Endodermal cell (in vitro differentiated cells): ENCODE data around the gene KCNJ16. TPM values are rescaled to one million over a fixed set of nuclear protein-coding genes. Genes with fewer than 3 reads are reported as not detected.
A peak's percentile ranks its signal among the peaks of the same experiment; 100 is the strongest.

Experiments used
- DNase-seq: peaks from one replicate; pipeline ENCODE4 v3.0.0-alpha.2; 2017
- H3K27ac ChIP-seq: 2 replicates; pipeline ENCODE4 v1.5.1; 2013; ENCODE audit warnings: mild to moderate bottlenecking, low read depth, low read length, moderate library complexity
- H3K27me3 ChIP-seq: 2 replicates; pipeline ENCODE4 v1.6.1; 2013; ENCODE audit warnings: mild to moderate bottlenecking, low read length, moderate library complexity; ENCODE audit not compliant: insufficient read depth, control insufficient read depth, poor library complexity, severe bottlenecking
- H3K36me3 ChIP-seq: 2 replicates; pipeline ENCODE4 v1.7.0; 2013; ENCODE audit warnings: mild to moderate bottlenecking, low read length, moderate library complexity; ENCODE audit not compliant: control insufficient read depth, insufficient read depth
- H3K4me1 ChIP-seq: one replicate; pipeline ENCODE4 v1.7.0; 2013; ENCODE audit warnings: low read length; ENCODE audit not compliant: control insufficient read depth, insufficient read depth
- H3K4me3 ChIP-seq: 2 replicates; pipeline ENCODE4 v1.5.1; 2013; ENCODE audit warnings: mild to moderate bottlenecking, low read length, moderate library complexity
- H3K9ac ChIP-seq: 2 replicates; pipeline ENCODE4 v1.6.1; 2013; ENCODE audit warnings: mild to moderate bottlenecking, low read length, moderate library complexity; ENCODE audit not compliant: poor library complexity, severe bottlenecking; ENCODE audit errors: extremely low read depth
- H3K9me3 ChIP-seq: 2 replicates; pipeline ENCODE4 v1.6.1; 2013; ENCODE audit warnings: mild to moderate bottlenecking, low read length, moderate library complexity; ENCODE audit not compliant: control insufficient read depth
- H3K27ac Mint-ChIP-seq: 2 replicates; pipeline ENCODE4 v1.8.0; 2020; ENCODE audit warnings: mixed read lengths
- H3K27me3 Mint-ChIP-seq: 2 replicates; pipeline ENCODE4 v1.8.0; 2021; ENCODE audit warnings: mild to moderate bottlenecking, mixed read lengths; ENCODE audit not compliant: insufficient read depth
- H3K36me3 Mint-ChIP-seq: 2 replicates; pipeline ENCODE4 v1.8.0; 2020; ENCODE audit warnings: low read depth, mixed read lengths
- H3K4me1 Mint-ChIP-seq: 2 replicates; pipeline ENCODE4 v1.8.0; 2020; ENCODE audit warnings: mixed read lengths
- H3K4me3 Mint-ChIP-seq: 2 replicates; pipeline ENCODE4 v1.8.0; 2020; ENCODE audit warnings: mild to moderate bottlenecking, moderate library complexity, mixed read lengths
- H3K9me3 Mint-ChIP-seq: 2 replicates; pipeline ENCODE4 v1.8.0; 2020; ENCODE audit warnings: mild to moderate bottlenecking, mixed read lengths
- WGBS, 2 experiments: methylation state at CpG; one replicate each; pipeline versions ENCODE4 v1.1.5 to v1.1.7; 2013; ENCODE audit warnings: missing lambda C conversion rate in 2 of 2, mixed read lengths in 1 of 2; ENCODE audit not compliant: insufficient coverage in 1 of 2, insufficient read length in 1 of 2; 5-methylcytosine and 5-hydroxymethylcytosine counted together
- total RNA-seq, 2 donors: library from RNA; stranded (reverse); fragmentation: NEBNext Ultra II Directional in 1 of 2; extraction: Animal tissue kit (Norgen Biotek cat#: 25700) in 1 of 2; gene quantifications; 2 replicates in 1 of 2; 3 replicates in 1 of 2; pipeline ENCODE4 v1.2.1, GENCODE V29; 2021
- TF ChIP-seq, protein P1 (sequence below): fragments of 200-600 bp; sonication (generic); conservative IDR thresholded peaks from 2 replicates; pipeline ENCODE4 v1.5.0; 2021; ENCODE audit warnings: antibody characterized with exemption, mild to moderate bottlenecking

The KCNJ16 gene
- total RNA-seq, 2 donors from 2014 or later, result 0.68 to 1.5 TPM

GRCh38 chr17:70100983-70101382, 26.0 kb downstream of the KCNJ16 start:
- H3K27ac ChIP-seq, result no peak overlapping the region
- Mint-ChIP-seq H3K4me1 (no peaks in the 10 kb centered on the region), H3K9me3 (peaks cover 9% of the 10 kb centered on the region), H3K27me3 (peaks cover 8% of the 10 kb centered on the region), H3K36me3 (peaks cover 3% of the 10 kb centered on the region), H3K4me3 (no peak overlapping the region), H3K27ac (no peak overlapping the region)
- H3K36me3 ChIP-seq, result no peaks in the 10 kb centered on the region
- TF ChIP-seq, protein P1, sequence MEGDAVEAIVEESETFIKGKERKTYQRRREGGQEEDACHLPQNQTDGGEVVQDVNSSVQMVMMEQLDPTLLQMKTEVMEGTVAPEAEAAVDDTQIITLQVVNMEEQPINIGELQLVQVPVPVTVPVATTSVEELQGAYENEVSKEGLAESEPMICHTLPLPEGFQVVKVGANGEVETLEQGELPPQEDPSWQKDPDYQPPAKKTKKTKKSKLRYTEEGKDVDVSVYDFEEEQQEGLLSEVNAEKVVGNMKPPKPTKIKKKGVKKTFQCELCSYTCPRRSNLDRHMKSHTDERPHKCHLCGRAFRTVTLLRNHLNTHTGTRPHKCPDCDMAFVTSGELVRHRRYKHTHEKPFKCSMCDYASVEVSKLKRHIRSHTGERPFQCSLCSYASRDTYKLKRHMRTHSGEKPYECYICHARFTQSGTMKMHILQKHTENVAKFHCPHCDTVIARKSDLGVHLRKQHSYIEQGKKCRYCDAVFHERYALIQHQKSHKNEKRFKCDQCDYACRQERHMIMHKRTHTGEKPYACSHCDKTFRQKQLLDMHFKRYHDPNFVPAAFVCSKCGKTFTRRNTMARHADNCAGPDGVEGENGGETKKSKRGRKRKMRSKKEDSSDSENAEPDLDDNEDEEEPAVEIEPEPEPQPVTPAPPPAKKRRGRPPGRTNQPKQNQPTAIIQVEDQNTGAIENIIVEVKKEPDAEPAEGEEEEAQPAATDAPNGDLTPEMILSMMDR, result peak; percentile 33
- peaks cover 10% of the 10 kb centered on the region for H3K9me3 ChIP-seq
- DNase-seq, result no peak
- no peak overlapping the region for H3K4me3 ChIP-seq
- H3K4me1 ChIP-seq, result no peaks in the 10 kb centered on the region
- H3K9ac ChIP-seq, result no peak overlapping the region
- H3K27me3 ChIP-seq, result no peaks in the 10 kb centered on the region
- WGBS, 2 experiments, result 100% methylated on average over 1 of the region's 1 CpG; no CpG with 5 or more reads in 1 of the 2 experiments

DNA sequence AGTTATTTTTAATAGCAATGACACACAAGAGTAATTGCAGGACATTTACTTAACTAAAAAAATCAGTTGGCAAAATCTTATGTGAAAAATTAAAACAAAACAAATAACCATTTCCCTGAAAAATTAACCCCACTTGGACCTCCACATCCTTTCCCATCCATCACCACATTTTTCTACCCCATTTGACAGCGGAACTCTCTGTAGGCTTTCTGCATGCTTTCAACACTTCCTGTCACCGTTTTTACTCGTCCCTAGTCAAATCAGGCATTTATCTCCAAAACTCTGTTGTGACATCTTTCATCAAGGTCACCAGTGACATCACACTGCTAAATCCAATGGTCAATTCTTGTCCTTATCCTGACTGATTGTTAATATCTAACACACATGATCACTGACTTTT, 27.5 kb downstream of the KCNJ16 start:
- Histone ChIP-seq H3K9me3 (peaks cover 10% of the 10 kb centered on the region), H3K36me3 (no peaks in the 10 kb centered on the region), H3K4me3 (no peak overlapping the region), H3K27me3 (no peaks in the 10 kb centered on the region), H3K4me1 (no peaks in the 10 kb centered on the region), H3K9ac (no peak overlapping the region), H3K27ac (no peak overlapping the region)
- WGBS, 2 experiments, result 84 to 97% methylated on average over 3 of the region's 3 CpGs
- Mint-ChIP-seq H3K9me3 (peaks cover 9% of the 10 kb centered on the region), H3K27me3 (peaks cover 8% of the 10 kb centered on the region), H3K36me3 (peaks cover 3% of the 10 kb centered on the region), H3K4me3 (no peak overlapping the region), H3K27ac (no peak overlapping the region), H3K4me1 (no peaks in the 10 kb centered on the region)
- DNase-seq, result no peak
- TF ChIP-seq, protein P1, result no peak

DNA sequence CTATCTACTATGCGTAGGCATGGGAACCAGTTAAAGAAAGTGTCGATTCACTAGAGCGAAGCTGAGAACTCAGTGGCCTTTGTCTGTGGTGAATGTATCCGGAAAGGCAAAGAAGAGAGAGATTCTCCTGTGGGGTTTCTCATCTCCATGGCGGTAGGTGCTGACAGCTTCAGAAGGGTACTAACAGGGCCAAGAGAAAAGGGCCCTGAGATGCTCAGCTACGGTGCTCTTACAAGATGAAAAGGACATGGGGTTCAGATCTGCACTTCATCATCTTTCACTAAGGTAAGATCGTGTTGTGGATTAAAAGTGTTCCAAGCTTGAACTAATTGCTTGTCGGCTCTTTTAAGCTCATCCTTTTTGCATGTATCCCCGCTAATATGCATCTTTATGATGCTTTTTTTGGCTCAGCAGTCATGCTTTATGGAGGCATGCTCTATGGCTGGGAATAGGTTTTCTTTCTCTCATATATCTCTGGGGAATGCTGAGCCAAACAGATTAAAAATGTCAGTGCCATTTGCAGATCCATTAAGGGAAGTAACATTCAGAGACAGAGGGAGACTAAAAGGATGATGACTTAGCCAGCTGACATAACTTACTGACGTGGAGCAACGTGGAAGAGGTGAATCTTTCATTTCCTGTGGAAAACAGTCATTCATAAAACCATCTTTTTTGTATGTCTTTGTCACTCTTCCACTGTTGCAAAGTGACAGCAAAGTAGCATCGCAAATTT, 29.9 kb downstream of the KCNJ16 start:
- Mint-ChIP-seq H3K36me3 (no peaks in the 10 kb centered on the region), H3K4me1 (peaks cover 7% of the 10 kb centered on the region), H3K27ac (no peak overlapping the region), H3K27me3 (peaks cover 8% of the 10 kb centered on the region), H3K4me3 (no peak overlapping the region), H3K9me3 (no peaks in the 10 kb centered on the region)
- Histone ChIP-seq H3K27me3 (no peaks in the 10 kb centered on the region), H3K4me3 (no peak overlapping the region), H3K9me3 (peaks cover 2% of the 10 kb centered on the region), H3K36me3 (no peaks in the 10 kb centered on the region), H3K4me1 (no peaks in the 10 kb centered on the region), H3K27ac (no peak overlapping the region), H3K9ac (no peak overlapping the region)
- DNase-seq, result no peak
- WGBS, 2 experiments, result 88 to 93% methylated on average over 12 of the region's 12 CpGs
- TF ChIP-seq, protein P1, result no peak
